HCT116 (cell line): ENCODE data around the gene IL25. TPM values are rescaled to one million over a fixed set of nuclear protein-coding genes. Genes with fewer than 3 reads are reported as not detected.

Experiments
- ATAC-seq: fragments of 200-7000 bp; cut with Tn5 transposase; 2 replicates; pipeline ENCODE4 v1.9.1; 2020; ENCODE audit warnings: mild to moderate bottlenecking, moderate library complexity
- BruUV-seq: library from RNA; stranded (reverse); fragments of 400-500 nt; replicated peaks from 2 replicates; lab custom pipeline; 2021; lab: Mats Ljungman, UMichigan
- CTCF ChIA-PET: fragments of 300-600 bp; sonication (Branson Sonifier 250); formaldehyde crosslinking; loops from one replicate; lab custom pipeline; 2021; ENCODE audit warnings: antibody characterized with exemption; lab: Charles Lee
- POLR2A ChIA-PET: fragments of 300-600, 350-600 bp; sonication (Branson Sonifier 250); formaldehyde crosslinking; loops from one replicate; lab custom pipeline; 2021; ENCODE audit warnings: antibody characterized with exemption; lab: Charles Lee
- RAD21 ChIA-PET, 2 experiments: fragments of 300-600 bp; sonication (Branson Sonifier 250); formaldehyde crosslinking; loops; one replicate each; lab custom pipeline; 2023; ENCODE audit warnings: low total read pairs in 2 of 2; ENCODE audit not compliant: uncharacterized antibody in 2 of 2, unreplicated experiment in 2 of 2, low non-redundant PET in 1 of 2; lab: Charles Lee
- DNase-seq: peaks from one replicate; pipeline ENCODE4 v3.0.0-alpha.2; 2010; ENCODE audit warnings: low read depth, low spot score
- H2AFZ ChIP-seq: fragments of 200-600 bp; shearing (Covaris generic), sonication (generic); 2 replicates; pipeline ENCODE4 v1.6.1; 2017; ENCODE audit warnings: low read depth, mixed run types, mixed read lengths, antibody characterized with exemption, low read length; ENCODE audit not compliant: poor library complexity, severe bottlenecking
- H3K27ac ChIP-seq: 2 replicates; pipeline ENCODE4 v1.5.1; 2012; ENCODE audit warnings: low read depth, low read length
- H3K27me3 ChIP-seq: fragments of 200-600 bp; sonication (generic); 2 replicates; pipeline ENCODE4 v1.6.1; 2016; ENCODE audit warnings: mixed run types, low read length, mixed read lengths; ENCODE audit not compliant: insufficient read depth
- H3K36me3 ChIP-seq, 2 experiments: fragments of 200-500 bp in 1 of 2; fragments of 200-600 bp in 1 of 2; sonication (Bioruptor generic) in 1 of 2; sonication (generic) in 1 of 2; 2 replicates each; pipeline versions ENCODE4 v1.5.1 to v1.6.1; 2014 to 2016; ENCODE audit warnings: low read length in 2 of 2, inconsistent platforms in 1 of 2, mixed read lengths in 1 of 2, mixed run types in 1 of 2; ENCODE audit not compliant: insufficient read depth in 2 of 2, control insufficient read depth in 1 of 2
- H3K4me1 ChIP-seq, 2 experiments: fragments of 200-600 bp in 1 of 2; sonication (generic) in 1 of 2; 2 replicates each; pipeline versions ENCODE4 v1.5.1 to v1.6.1; 2012 to 2017; ENCODE audit warnings: low read length in 2 of 2, inconsistent platforms in 1 of 2, mild to moderate bottlenecking in 1 of 2, mixed read lengths in 1 of 2, mixed run types in 1 of 2, moderate library complexity in 1 of 2; ENCODE audit not compliant: insufficient read depth in 2 of 2, control insufficient read depth in 1 of 2
- H3K4me2 ChIP-seq: fragments of 200-600 bp; sonication (generic); 2 replicates; pipeline ENCODE4 v1.6.1; 2017; ENCODE audit warnings: mixed run types, low read length, mixed read lengths
- H3K4me3 ChIP-seq, 2 experiments: fragments of 200-600 bp in 1 of 2; sonication (generic) in 1 of 2; replicated peaks in 1 of 2; 2 replicates each; pipeline ENCODE4 v1.5.1; 2011 to 2016; ENCODE audit warnings: low read length in 2 of 2, control low read depth in 1 of 2, low read depth in 1 of 2, mild to moderate bottlenecking in 1 of 2, mixed read lengths in 1 of 2, mixed run types in 1 of 2
- H3K79me2 ChIP-seq: fragments of 200-600 bp; sonication (generic); 2 replicates; pipeline ENCODE4 v1.6.1; 2017; ENCODE audit warnings: mild to moderate bottlenecking, mixed run types, low read length, moderate library complexity, mixed read lengths; ENCODE audit not compliant: insufficient read depth
- H3K9ac ChIP-seq: fragments of 200-600 bp; sonication (generic); 2 replicates; pipeline ENCODE4 v1.6.1; 2016; ENCODE audit warnings: low read length, mixed read lengths
- H3K9me2 ChIP-seq: fragments of 200-600 bp; sonication (generic), shearing (Covaris generic); 2 replicates; pipeline ENCODE4 v1.6.1; 2017; ENCODE audit warnings: mixed run types, mild to moderate bottlenecking, moderate library complexity; ENCODE audit not compliant: insufficient read depth
- H3K9me3 ChIP-seq, 2 experiments: fragments of 200-500 bp in 1 of 2; fragments of 200-600 bp in 1 of 2; sonication (Bioruptor generic) in 1 of 2; sonication (generic) in 1 of 2; 2 replicates each; pipeline ENCODE4 v1.6.1; 2014 to 2017; ENCODE audit warnings: low read length in 2 of 2, mixed read lengths in 2 of 2, inconsistent platforms in 1 of 2, low read depth in 1 of 2, mild to moderate bottlenecking in 1 of 2, mixed run types in 1 of 2, moderate library complexity in 1 of 2; ENCODE audit not compliant: control insufficient read depth in 1 of 2, insufficient read depth in 1 of 2
- H4K20me1 ChIP-seq: fragments of 200-600 bp; sonication (generic), shearing (Covaris generic); 2 replicates; pipeline ENCODE4 v1.6.1; 2017; ENCODE audit warnings: mixed run types, mild to moderate bottlenecking, moderate library complexity; ENCODE audit not compliant: insufficient read depth
- EGR1 ChIP-seq: IDR thresholded peaks from 2 replicates; pipeline ENCODE4 v1.6.1; 2012; ENCODE audit warnings: low read depth
- EZH2phosphoT487 ChIP-seq: fragments of 200-600 bp; IDR thresholded peaks from 2 replicates; pipeline ENCODE4 v1.6.1; 2018; ENCODE audit warnings: antibody characterized with exemption, borderline replicate concordance
- FOSL1 ChIP-seq: IDR thresholded peaks from 2 replicates; pipeline ENCODE4 v1.6.1; 2012; ENCODE audit warnings: low read depth
- RAD21 ChIP-seq: IDR thresholded peaks from 2 replicates; pipeline ENCODE4 v1.6.1; 2012; ENCODE audit warnings: low read depth, mild to moderate bottlenecking
- SRF ChIP-seq: IDR thresholded peaks from 2 replicates; pipeline ENCODE4 v1.6.1; 2012; ENCODE audit warnings: low read depth
- YY1 ChIP-seq: IDR thresholded peaks from 2 replicates; pipeline ENCODE4 v1.6.1; 2011; ENCODE audit warnings: low read length, low read depth, moderate library complexity, mild to moderate bottlenecking; ENCODE audit not compliant: insufficient replicate concordance; ENCODE audit errors: extremely low read depth
- ZFX ChIP-seq: fragments of 450-650 bp; IDR thresholded peaks from 2 replicates; pipeline ENCODE4 v1.6.1; 2017
- intact Hi-C: fragments of 100-400 bp; cut with micrococcal nuclease; formaldehyde crosslinking; loops from 2 replicates; pipeline ENCODE4 v1.10.0; 2022
- total RNA-seq: library from RNA; stranded (reverse); gene quantifications from one replicate; pipeline ENCODE4 v1.2.1, GENCODE V29; 2021; ENCODE audit not compliant: unreplicated experiment
- TF ChIP-seq, protein P1 (sequence below), 3 experiments: fragments of 200-600 bp in 1 of 3; sonication (generic) in 1 of 3; IDR thresholded peaks in 2 of 3; conservative IDR thresholded peaks in 1 of 3; 2 replicates each; pipeline ENCODE4 v1.5.1; 2012 to 2017; ENCODE audit warnings: low read depth in 2 of 3, low read length in 2 of 3, antibody characterized with exemption in 1 of 3, borderline replicate concordance in 1 of 3, control low read depth in 1 of 3, mild to moderate bottlenecking in 1 of 3, mixed read lengths in 1 of 3, mixed run types in 1 of 3, moderate library complexity in 1 of 3; ENCODE audit not compliant: insufficient read depth in 1 of 3
- TF ChIP-seq, protein P2 (sequence below): IDR thresholded peaks from 2 replicates; pipeline ENCODE4 v1.6.1; 2011; ENCODE audit warnings: mild to moderate bottlenecking, low read length, moderate library complexity; ENCODE audit not compliant: insufficient replicate concordance; ENCODE audit errors: extremely low read depth

IL25 gene
- total RNA-seq, 1 experiment from 2014 or later: not detected

DNA sequence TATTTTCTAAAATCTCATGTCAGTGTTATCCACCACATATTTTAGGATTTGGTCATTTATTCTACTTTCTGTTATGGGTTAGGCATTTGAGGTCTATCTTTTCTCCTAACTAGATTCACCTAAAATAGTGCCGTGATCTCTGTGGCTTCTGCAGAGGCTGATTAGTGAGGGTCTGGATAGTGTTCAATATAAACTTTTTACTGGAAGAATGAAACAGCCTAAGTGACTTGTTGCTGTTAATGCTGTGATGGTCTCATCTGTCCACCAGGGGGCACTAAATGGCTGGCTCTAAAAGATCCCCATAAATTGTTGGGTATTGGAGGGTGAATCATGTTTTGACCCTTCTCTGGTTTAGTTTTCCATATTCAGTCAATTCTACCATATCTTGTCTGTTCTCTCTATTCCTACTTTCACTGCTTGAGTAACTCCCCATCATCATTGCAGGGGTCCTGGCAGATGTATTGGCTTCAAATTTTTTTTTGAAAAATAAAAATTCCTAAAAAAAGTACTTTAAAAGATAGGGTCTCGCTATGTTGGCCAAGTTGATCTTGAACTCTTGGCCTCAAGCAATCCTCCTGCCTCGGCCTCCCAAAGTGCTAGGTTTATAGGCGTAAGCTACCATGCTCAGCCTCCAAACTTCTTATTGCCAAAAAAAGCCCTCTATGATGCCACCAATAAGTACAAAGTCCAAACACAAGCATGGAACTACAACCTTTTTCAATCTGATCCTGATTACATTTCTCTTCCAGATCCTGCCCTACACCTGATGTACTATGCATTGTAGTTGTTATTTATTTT is 44.5 kb upstream of the IL25 start:
- Histone ChIP-seq H3K4me2 (no peak overlapping the region), H3K4me1 (peaks cover 0 to 2% of the 10 kb centered on the region in 2 experiments; a peak in 3 of 4 replicates), H3K27me3 (no peaks in the 10 kb centered on the region), H3K9me2 (no peaks in the 10 kb centered on the region), H3K79me2 (peaks cover 12% of the 10 kb centered on the region), H3K9ac (no peak overlapping the region), H3K4me3 (no peak overlapping the region), H3K36me3 (peaks cover 19 to 28% of the 10 kb centered on the region in 2 experiments; a peak in 3 of 4 replicates), H3K27ac (no peak overlapping the region), H4K20me1 (no peaks in the 10 kb centered on the region), H2AFZ (no peak overlapping the region), H3K9me3 (no peaks in the 10 kb centered on the region)
- TF ChIP-seq ZFX (no peak), FOSL1 (peak; percentile 6; the same call in 1 of the 2 replicates), RAD21 (peak; percentile 80), EZH2phosphoT487 (no peak), EGR1 (no peak), YY1 (no peak), SRF (no peak)
- TF ChIP-seq, protein P1, sequence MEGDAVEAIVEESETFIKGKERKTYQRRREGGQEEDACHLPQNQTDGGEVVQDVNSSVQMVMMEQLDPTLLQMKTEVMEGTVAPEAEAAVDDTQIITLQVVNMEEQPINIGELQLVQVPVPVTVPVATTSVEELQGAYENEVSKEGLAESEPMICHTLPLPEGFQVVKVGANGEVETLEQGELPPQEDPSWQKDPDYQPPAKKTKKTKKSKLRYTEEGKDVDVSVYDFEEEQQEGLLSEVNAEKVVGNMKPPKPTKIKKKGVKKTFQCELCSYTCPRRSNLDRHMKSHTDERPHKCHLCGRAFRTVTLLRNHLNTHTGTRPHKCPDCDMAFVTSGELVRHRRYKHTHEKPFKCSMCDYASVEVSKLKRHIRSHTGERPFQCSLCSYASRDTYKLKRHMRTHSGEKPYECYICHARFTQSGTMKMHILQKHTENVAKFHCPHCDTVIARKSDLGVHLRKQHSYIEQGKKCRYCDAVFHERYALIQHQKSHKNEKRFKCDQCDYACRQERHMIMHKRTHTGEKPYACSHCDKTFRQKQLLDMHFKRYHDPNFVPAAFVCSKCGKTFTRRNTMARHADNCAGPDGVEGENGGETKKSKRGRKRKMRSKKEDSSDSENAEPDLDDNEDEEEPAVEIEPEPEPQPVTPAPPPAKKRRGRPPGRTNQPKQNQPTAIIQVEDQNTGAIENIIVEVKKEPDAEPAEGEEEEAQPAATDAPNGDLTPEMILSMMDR (IDR thresholded peaks at IDR 0.05 in 2 of 3, conservative IDR thresholded peaks at IDR 0.05 in 1 of 3; ENCODE audit: borderline replicate concordance in 1 of 3, insufficient read depth in 1 of 3, low read depth in 2 of 3, low read length in 2 of 3): peak; percentile 83 to 94 (median 86)
- TF ChIP-seq, protein P2, sequence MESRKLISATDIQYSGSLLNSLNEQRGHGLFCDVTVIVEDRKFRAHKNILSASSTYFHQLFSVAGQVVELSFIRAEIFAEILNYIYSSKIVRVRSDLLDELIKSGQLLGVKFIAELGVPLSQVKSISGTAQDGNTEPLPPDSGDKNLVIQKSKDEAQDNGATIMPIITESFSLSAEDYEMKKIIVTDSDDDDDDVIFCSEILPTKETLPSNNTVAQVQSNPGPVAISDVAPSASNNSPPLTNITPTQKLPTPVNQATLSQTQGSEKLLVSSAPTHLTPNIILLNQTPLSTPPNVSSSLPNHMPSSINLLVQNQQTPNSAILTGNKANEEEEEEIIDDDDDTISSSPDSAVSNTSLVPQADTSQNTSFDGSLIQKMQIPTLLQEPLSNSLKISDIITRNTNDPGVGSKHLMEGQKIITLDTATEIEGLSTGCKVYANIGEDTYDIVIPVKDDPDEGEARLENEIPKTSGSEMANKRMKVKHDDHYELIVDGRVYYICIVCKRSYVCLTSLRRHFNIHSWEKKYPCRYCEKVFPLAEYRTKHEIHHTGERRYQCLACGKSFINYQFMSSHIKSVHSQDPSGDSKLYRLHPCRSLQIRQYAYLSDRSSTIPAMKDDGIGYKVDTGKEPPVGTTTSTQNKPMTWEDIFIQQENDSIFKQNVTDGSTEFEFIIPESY: no peak
- ChIA-PET CTCF (interaction anchor here (2.4 to 3.0 kb wide), 2 partner anchors 33 to 52 kb away, joined by 14 to 23 read pairs; no protein-coding TSS in a partner anchor), POLR2A (no interaction called here), RAD21 (no interaction called here)
- intact Hi-C loops: loop anchor here (1.0 to 5.0 kb wide), 4 partner anchors 52 to 231 kb away; no protein-coding TSS in a partner anchor
- DNase-seq (peak; percentile 60), ATAC-seq (peak; percentile 81)
- no TSS peak for BruUV-seq
